Panc1 (cell line): ENCODE data around the gene DOCK1. TPM values are rescaled to one million over a fixed set of nuclear protein-coding genes. Genes with fewer than 3 reads are reported as not detected.

ENCODE experiments used
- ATAC-seq: fragments of 200-7000 bp; cut with Tn5 transposase; 2 replicates; pipeline ENCODE4 v1.9.1; 2020; ENCODE audit warnings: mild to moderate bottlenecking, moderate library complexity
- BruUV-seq: library from RNA; stranded (reverse); fragments of 400-500 nt; replicated peaks from 2 replicates; lab custom pipeline; 2021; lab: Mats Ljungman, UMichigan
- CTCF ChIA-PET: fragments of 300-600 bp; sonication (Branson Sonifier 250); formaldehyde crosslinking; loops from one replicate; lab custom pipeline; 2022; ENCODE audit warnings: antibody characterized with exemption; lab: Charles Lee
- POLR2A ChIA-PET: fragments of 300-600 bp; sonication (Branson Sonifier 250); formaldehyde crosslinking; loops from one replicate; lab custom pipeline; 2022; ENCODE audit warnings: antibody characterized with exemption; lab: Charles Lee
- DNase-seq: peaks from one replicate; pipeline ENCODE4 v3.0.0-alpha.2; 2010; ENCODE audit warnings: low read depth, low spot score
- H3K27ac ChIP-seq: 2 replicates; pipeline ENCODE4 v1.5.1; 2011; ENCODE audit warnings: mild to moderate bottlenecking, low read length, inconsistent platforms
- H3K27me3 ChIP-seq: fragments of 200-500 bp; sonication (Bioruptor generic); 2 replicates; pipeline ENCODE4 v1.6.0; 2014; ENCODE audit warnings: low read length, inconsistent platforms; ENCODE audit not compliant: control insufficient read depth, insufficient read depth
- H3K36me3 ChIP-seq: fragments of 200-500 bp; sonication (Bioruptor generic); 2 replicates; pipeline ENCODE4 v1.5.1; 2014; ENCODE audit warnings: inconsistent platforms, mild to moderate bottlenecking, low read length, moderate library complexity; ENCODE audit not compliant: control insufficient read depth, insufficient read depth
- H3K4me1 ChIP-seq: 2 replicates; pipeline ENCODE4 v1.5.1; 2011; ENCODE audit warnings: inconsistent platforms, mild to moderate bottlenecking, low read length, moderate library complexity; ENCODE audit not compliant: control insufficient read depth, insufficient read depth
- H3K4me3 ChIP-seq, 2 experiments: 2 replicates each; pipeline ENCODE4 v1.5.1; 2011 to 2012; ENCODE audit warnings: low read depth in 2 of 2, low read length in 2 of 2, mild to moderate bottlenecking in 2 of 2, inconsistent platforms in 1 of 2, moderate library complexity in 1 of 2
- H3K9me3 ChIP-seq: fragments of 200-500 bp; sonication (Bioruptor generic); 2 replicates; pipeline ENCODE4 v1.5.1; 2014; ENCODE audit warnings: low read depth, mild to moderate bottlenecking, inconsistent platforms, low read length, moderate library complexity; ENCODE audit not compliant: control insufficient read depth, insufficient read depth
- POLR2AphosphoS5 ChIP-seq: IDR thresholded peaks from 2 replicates; pipeline ENCODE4 v1.6.1; 2012; ENCODE audit warnings: mild to moderate bottlenecking, low read depth, low read length, moderate library complexity
- SIN3A ChIP-seq: IDR thresholded peaks from 2 replicates; pipeline ENCODE4 v1.6.1; 2012; ENCODE audit warnings: low read depth, mild to moderate bottlenecking, low read length, moderate library complexity, borderline replicate concordance; ENCODE audit not compliant: insufficient read depth
- TCF7L2 ChIP-seq: IDR thresholded peaks from 2 replicates; pipeline ENCODE4 v1.6.1; 2011; ENCODE audit warnings: mild to moderate bottlenecking, low read depth, low read length, inconsistent platforms
- in situ Hi-C: cut with HindIII; loops from 2 replicates; pipeline ENCODE4 v1.10.0; 2016; ENCODE audit warnings: low sequenced_read_pairs, low pct_unique_long_range_greater_than_20kb
- intact Hi-C: fragments of 100-400 bp; cut with micrococcal nuclease; formaldehyde crosslinking; loops from one replicate; pipeline ENCODE4 v1.10.0; 2022; ENCODE audit not compliant: unreplicated experiment
- total RNA-seq: library from RNA; stranded (reverse); gene quantifications from one replicate; pipeline ENCODE4 v1.2.1, GENCODE V29; 2021; ENCODE audit not compliant: unreplicated experiment
- TF ChIP-seq, protein P1 (sequence below): fragments of 450-650 bp; IDR thresholded peaks from 2 replicates; pipeline ENCODE4 v1.5.1; 2017; ENCODE audit warnings: mild to moderate bottlenecking
- TF ChIP-seq, protein P2 (sequence below), 2 experiments: IDR thresholded peaks; 2 replicates each; pipeline ENCODE4 v1.6.1; 2011 to 2012; ENCODE audit warnings: low read depth in 2 of 2, control low read depth in 1 of 2, low read length in 1 of 2, mild to moderate bottlenecking in 1 of 2, moderate library complexity in 1 of 2; ENCODE audit not compliant: insufficient read depth in 1 of 2

DOCK1 gene
- total RNA-seq, 1 experiment from 2014 or later: 67.6 TPM

- BruUV-seq: no TSS peak
- no peaks in the 10 kb centered on the region for H3K36me3 ChIP-seq
- no peaks in the 10 kb centered on the region for H3K4me1 ChIP-seq
- H3K9me3 ChIP-seq: no peaks in the 10 kb centered on the region
- no peak overlapping the region for H3K27ac ChIP-seq
- no peak for ATAC-seq
- intact Hi-C loops (no loop called here), in situ Hi-C loops (no loop called here)
- no peak overlapping the region for H3K4me3 ChIP-seq
- H3K27me3 ChIP-seq: no peaks in the 10 kb centered on the region
- no peak for DNase-seq
- CTCF ChIA-PET: no interaction called here
- TF ChIP-seq, protein P1, sequence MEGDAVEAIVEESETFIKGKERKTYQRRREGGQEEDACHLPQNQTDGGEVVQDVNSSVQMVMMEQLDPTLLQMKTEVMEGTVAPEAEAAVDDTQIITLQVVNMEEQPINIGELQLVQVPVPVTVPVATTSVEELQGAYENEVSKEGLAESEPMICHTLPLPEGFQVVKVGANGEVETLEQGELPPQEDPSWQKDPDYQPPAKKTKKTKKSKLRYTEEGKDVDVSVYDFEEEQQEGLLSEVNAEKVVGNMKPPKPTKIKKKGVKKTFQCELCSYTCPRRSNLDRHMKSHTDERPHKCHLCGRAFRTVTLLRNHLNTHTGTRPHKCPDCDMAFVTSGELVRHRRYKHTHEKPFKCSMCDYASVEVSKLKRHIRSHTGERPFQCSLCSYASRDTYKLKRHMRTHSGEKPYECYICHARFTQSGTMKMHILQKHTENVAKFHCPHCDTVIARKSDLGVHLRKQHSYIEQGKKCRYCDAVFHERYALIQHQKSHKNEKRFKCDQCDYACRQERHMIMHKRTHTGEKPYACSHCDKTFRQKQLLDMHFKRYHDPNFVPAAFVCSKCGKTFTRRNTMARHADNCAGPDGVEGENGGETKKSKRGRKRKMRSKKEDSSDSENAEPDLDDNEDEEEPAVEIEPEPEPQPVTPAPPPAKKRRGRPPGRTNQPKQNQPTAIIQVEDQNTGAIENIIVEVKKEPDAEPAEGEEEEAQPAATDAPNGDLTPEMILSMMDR: no peak
- no peak for TF ChIP-seq POLR2AphosphoS5
- TF ChIP-seq SIN3A: no peak
- TF ChIP-seq TCF7L2: no peak
- TF ChIP-seq, protein P2, sequence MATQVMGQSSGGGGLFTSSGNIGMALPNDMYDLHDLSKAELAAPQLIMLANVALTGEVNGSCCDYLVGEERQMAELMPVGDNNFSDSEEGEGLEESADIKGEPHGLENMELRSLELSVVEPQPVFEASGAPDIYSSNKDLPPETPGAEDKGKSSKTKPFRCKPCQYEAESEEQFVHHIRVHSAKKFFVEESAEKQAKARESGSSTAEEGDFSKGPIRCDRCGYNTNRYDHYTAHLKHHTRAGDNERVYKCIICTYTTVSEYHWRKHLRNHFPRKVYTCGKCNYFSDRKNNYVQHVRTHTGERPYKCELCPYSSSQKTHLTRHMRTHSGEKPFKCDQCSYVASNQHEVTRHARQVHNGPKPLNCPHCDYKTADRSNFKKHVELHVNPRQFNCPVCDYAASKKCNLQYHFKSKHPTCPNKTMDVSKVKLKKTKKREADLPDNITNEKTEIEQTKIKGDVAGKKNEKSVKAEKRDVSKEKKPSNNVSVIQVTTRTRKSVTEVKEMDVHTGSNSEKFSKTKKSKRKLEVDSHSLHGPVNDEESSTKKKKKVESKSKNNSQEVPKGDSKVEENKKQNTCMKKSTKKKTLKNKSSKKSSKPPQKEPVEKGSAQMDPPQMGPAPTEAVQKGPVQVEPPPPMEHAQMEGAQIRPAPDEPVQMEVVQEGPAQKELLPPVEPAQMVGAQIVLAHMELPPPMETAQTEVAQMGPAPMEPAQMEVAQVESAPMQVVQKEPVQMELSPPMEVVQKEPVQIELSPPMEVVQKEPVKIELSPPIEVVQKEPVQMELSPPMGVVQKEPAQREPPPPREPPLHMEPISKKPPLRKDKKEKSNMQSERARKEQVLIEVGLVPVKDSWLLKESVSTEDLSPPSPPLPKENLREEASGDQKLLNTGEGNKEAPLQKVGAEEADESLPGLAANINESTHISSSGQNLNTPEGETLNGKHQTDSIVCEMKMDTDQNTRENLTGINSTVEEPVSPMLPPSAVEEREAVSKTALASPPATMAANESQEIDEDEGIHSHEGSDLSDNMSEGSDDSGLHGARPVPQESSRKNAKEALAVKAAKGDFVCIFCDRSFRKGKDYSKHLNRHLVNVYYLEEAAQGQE (IDR thresholded peaks at IDR 0.05; ENCODE audit: insufficient read depth in 1 of 2, low read depth in 2 of 2, low read length in 1 of 2): no peak
- POLR2A ChIA-PET: no interaction called here
Observed at GRCh38 chr10:127215866-127216265, 310.6 kb downstream of the DOCK1 start.

DNA sequence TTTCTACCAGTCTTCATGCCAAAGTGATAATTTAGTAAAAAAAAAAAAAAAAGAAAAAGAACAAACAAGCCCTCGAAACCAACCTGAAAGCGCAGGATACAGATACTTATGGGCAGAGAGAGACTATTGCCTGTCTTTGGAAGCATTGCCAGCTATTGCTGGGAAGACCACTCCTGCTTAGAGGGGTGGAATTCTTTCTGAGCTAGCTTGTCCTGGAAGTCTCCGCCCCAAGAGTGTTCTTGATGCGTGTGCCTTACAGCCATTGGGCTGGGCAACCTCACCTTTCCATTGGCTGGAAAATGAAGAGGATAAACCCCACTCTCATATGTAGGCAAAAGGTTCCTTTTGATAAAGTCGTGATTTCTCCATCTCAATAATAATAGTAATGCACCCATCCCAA, 311.0 kb downstream of the DOCK1 start:
- Histone ChIP-seq H3K27ac (no peak overlapping the region), H3K36me3 (no peaks in the 10 kb centered on the region), H3K9me3 (no peaks in the 10 kb centered on the region), H3K27me3 (no peaks in the 10 kb centered on the region), H3K4me3 (no peak overlapping the region), H3K4me1 (no peaks in the 10 kb centered on the region)
- ATAC-seq: no peak
- ChIA-PET CTCF (no interaction called here), POLR2A (no interaction called here)
- no TSS peak for BruUV-seq
- TF ChIP-seq, protein P1: no peak
- TF ChIP-seq SIN3A: no peak
- no peak for TF ChIP-seq TCF7L2
- in situ Hi-C loops (no loop called here), intact Hi-C loops (no loop called here)
- DNase-seq: no peak
